C4-2B (cell line): ENCODE measurements around the gene POLR3A.

Experiments used
- CTCF ChIP-seq: fragments of 450-650 bp; conservative IDR thresholded peaks from 2 replicates; pipeline ENCODE4 v1.5.1; 2017; ENCODE audit warnings: mild to moderate bottlenecking
- ZFX ChIP-seq: fragments of 450-650 bp; IDR thresholded peaks from 2 replicates; pipeline ENCODE4 v1.6.1; 2017

DNA sequence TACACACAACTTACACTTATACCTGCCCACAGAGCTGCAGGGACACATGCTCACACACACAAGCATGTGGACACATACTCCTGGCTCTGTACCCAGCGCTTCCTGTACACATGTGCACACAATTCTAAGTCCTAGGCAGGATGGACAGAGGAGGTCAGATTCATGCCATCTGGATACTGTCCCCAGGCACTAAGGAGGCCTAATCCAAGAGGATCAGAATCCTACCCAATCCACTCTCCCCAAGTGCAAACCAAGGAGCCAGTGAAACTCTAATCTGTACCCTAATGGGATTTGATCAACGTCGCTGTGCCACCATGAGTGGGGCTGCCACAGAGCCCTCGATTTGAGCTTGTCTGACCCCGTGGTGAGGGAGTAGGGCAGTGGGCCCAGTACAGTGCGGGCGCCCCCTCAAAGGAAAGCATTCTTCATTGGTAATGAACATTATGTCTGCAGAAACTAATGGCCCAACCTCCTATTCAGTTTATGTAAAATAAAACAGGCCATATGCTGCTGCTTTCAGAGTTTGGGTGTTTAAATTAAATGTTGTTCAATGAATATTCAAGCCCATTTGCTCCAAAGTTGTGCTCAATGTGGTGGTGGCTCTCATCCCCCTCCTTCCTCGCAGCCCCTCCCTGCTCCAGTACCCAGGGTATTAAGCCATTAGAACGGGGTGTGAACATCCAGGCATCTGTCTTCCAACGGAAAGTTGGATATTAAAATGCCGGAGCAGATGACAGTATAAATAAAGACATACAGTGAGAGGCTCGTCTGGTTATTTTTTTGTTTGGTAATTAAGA is 30.8 kb upstream of the POLR3A start:
- TF ChIP-seq CTCF (no peak), ZFX (no peak)
